Trophoblast cell (in vitro differentiated cells and primary cell): ENCODE data around the gene LAMP1.
"Not testable (repeated sequence)": the region's sequence is repeated elsewhere in the genome, so short reads cannot be mapped to it uniquely, and the experiment has no call there.

ENCODE experiments used
- DNase-seq, 2 donors: peaks; one replicate each; pipeline ENCODE4 v3.0.0-alpha.2; 2016
- H2AFZ ChIP-seq: 2 replicates; pipeline ENCODE4 v1.6.1; 2013; ENCODE audit warnings: low read length, moderate library complexity, mild to moderate bottlenecking; ENCODE audit not compliant: insufficient read depth, poor library complexity
- H2AK5ac ChIP-seq: 2 replicates; pipeline ENCODE4 v1.6.1; 2013; ENCODE audit warnings: mild to moderate bottlenecking, low read length
- H2BK120ac ChIP-seq: 2 replicates; pipeline ENCODE4 v1.6.1; 2013; ENCODE audit warnings: low read length, mild to moderate bottlenecking, moderate library complexity; ENCODE audit not compliant: insufficient read depth, poor library complexity
- H2BK12ac ChIP-seq: 2 replicates; pipeline ENCODE4 v1.6.1; 2013; ENCODE audit warnings: mild to moderate bottlenecking, low read length, moderate library complexity
- H2BK5ac ChIP-seq: 2 replicates; pipeline ENCODE4 v1.6.1; 2013; ENCODE audit warnings: low read length, low read depth, moderate library complexity, mild to moderate bottlenecking; ENCODE audit not compliant: poor library complexity
- H3K14ac ChIP-seq: 2 replicates; pipeline ENCODE4 v1.6.1; 2013; ENCODE audit warnings: mild to moderate bottlenecking, low read length
- H3K18ac ChIP-seq: 2 replicates; pipeline ENCODE4 v1.6.1; 2013; ENCODE audit warnings: mild to moderate bottlenecking, low read length
- H3K23ac ChIP-seq: 2 replicates; pipeline ENCODE4 v1.6.1; 2013; ENCODE audit warnings: low read length
- H3K27ac ChIP-seq: 2 replicates; pipeline ENCODE4 v1.5.1; 2013; ENCODE audit warnings: low read depth, mild to moderate bottlenecking, inconsistent platforms, low read length, moderate library complexity
- H3K27me3 ChIP-seq: 2 replicates; pipeline ENCODE4 v1.6.1; 2013; ENCODE audit warnings: inconsistent platforms, mild to moderate bottlenecking, low read length, moderate library complexity; ENCODE audit not compliant: insufficient read depth
- H3K36me3 ChIP-seq, 2 experiments: 1 replicate in 1 of 2; 2 replicates in 1 of 2; pipeline ENCODE4 v1.6.1; 2013; ENCODE audit warnings: low read length in 2 of 2, mild to moderate bottlenecking in 2 of 2, moderate library complexity in 1 of 2; ENCODE audit not compliant: insufficient read depth in 2 of 2, control insufficient read depth in 1 of 2
- H3K4ac ChIP-seq: 2 replicates; pipeline ENCODE4 v1.6.1; 2013; ENCODE audit warnings: low read depth, mild to moderate bottlenecking, low read length, moderate library complexity
- H3K4me1 ChIP-seq, 2 experiments: 1 replicate in 1 of 2; 2 replicates in 1 of 2; pipeline ENCODE4 v1.6.1; 2013; ENCODE audit warnings: low read length in 2 of 2, mild to moderate bottlenecking in 2 of 2, moderate library complexity in 1 of 2; ENCODE audit not compliant: insufficient read depth in 2 of 2, control insufficient read depth in 1 of 2
- H3K4me2 ChIP-seq: 2 replicates; pipeline ENCODE4 v1.6.1; 2013; ENCODE audit warnings: inconsistent platforms, mild to moderate bottlenecking, low read length, moderate library complexity
- H3K4me3 ChIP-seq: 2 replicates; pipeline ENCODE4 v1.5.1; 2013; ENCODE audit warnings: mild to moderate bottlenecking, low read depth, low read length, inconsistent platforms
- H3K79me1 ChIP-seq: one replicate; pipeline ENCODE4 v1.6.1; 2013; ENCODE audit warnings: low read length
- H3K79me2 ChIP-seq: 2 replicates; pipeline ENCODE4 v1.6.1; 2013; ENCODE audit warnings: low read length, mild to moderate bottlenecking; ENCODE audit not compliant: control insufficient read depth, insufficient read depth, poor library complexity
- H3K9ac ChIP-seq: 2 replicates; pipeline ENCODE4 v1.6.1; 2013; ENCODE audit warnings: mild to moderate bottlenecking, low read length
- H3K9me3 ChIP-seq: 2 replicates; pipeline ENCODE4 v1.6.1; 2013; ENCODE audit warnings: low read depth, mild to moderate bottlenecking, control low read depth, inconsistent platforms, low read length; ENCODE audit not compliant: insufficient read depth
- H4K12ac ChIP-seq: 2 replicates; pipeline ENCODE4 v1.6.1; 2013; ENCODE audit warnings: low read depth, mild to moderate bottlenecking, low read length, moderate library complexity
- H4K8ac ChIP-seq: 2 replicates; pipeline ENCODE4 v1.6.1; 2013; ENCODE audit warnings: low read depth, mild to moderate bottlenecking, low read length, moderate library complexity
- H4K91ac ChIP-seq: one replicate; pipeline ENCODE4 v1.6.1; 2013; ENCODE audit warnings: low read depth, mild to moderate bottlenecking, low read length, moderate library complexity
- WGBS: extraction: QIAGEN DNeasy Blood & Tissue Kit; methylation state at CpG from one replicate; pipeline ENCODE4 v1.1.7; 2013; ENCODE audit warnings: missing lambda C conversion rate; ENCODE audit not compliant: insufficient read length, insufficient coverage; ENCODE audit errors: extremely low coverage; 5-methylcytosine and 5-hydroxymethylcytosine counted together

The LAMP1 gene

DNA sequence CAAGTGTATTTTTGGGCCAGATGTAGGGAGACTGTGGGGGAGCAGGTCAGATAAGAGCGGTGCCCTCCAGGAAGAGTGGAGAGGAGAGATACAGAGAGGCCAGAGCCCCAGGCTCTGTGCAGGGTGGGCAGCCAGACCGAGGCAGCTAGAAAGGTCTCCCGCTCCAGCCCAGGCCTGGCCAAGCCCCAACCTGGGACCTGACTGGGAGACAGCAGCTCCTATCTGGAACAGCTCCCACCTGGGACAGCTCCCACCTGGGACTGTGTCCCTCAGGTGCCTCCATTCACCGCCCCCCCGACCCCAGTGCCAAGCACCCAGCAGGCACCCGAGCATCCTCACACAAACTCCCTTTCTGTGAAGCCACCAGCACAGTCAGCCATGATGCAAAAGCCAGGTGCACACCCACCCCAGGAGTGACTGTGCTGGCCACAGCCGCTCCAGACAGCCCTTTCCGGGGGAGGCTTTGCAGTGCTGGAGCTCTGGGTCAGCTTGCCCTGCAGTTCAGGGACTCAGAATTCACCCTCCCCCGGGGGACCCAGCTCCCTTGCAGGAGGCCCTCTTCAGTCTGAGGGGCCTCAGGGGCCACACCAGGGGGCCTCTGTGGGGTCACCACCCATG, 69.0 kb downstream of the LAMP1 start:
- Histone ChIP-seq H3K18ac (no peak overlapping the region), H3K4me2 (no peak overlapping the region), H2AFZ (no peak overlapping the region), H2BK5ac (no peak overlapping the region), H2AK5ac (no peak overlapping the region), H3K14ac (no peak overlapping the region), H3K27me3 (no peaks in the 10 kb centered on the region), H3K4me1 (peaks cover 3 to 11% of the 10 kb centered on the region in 2 experiments), H3K23ac (no peak overlapping the region), H3K36me3 (no peaks in the 10 kb centered on the region), H4K8ac (no peak overlapping the region), H2BK120ac (no peak overlapping the region), H4K12ac (no peak overlapping the region), H3K79me1 (peaks cover 5% of the 10 kb centered on the region), H3K9ac (no peak overlapping the region), H2BK12ac (no peak overlapping the region), H3K79me2 (peaks cover 4% of the 10 kb centered on the region), H3K9me3 (no peaks in the 10 kb centered on the region), H3K4me3 (no peak overlapping the region), H4K91ac (no peak overlapping the region), H3K4ac (no peak overlapping the region), H3K27ac (no peak overlapping the region)
- no CpG with 5 or more reads among the region's 9 CpGs for WGBS
- no peak for DNase-seq

DNA sequence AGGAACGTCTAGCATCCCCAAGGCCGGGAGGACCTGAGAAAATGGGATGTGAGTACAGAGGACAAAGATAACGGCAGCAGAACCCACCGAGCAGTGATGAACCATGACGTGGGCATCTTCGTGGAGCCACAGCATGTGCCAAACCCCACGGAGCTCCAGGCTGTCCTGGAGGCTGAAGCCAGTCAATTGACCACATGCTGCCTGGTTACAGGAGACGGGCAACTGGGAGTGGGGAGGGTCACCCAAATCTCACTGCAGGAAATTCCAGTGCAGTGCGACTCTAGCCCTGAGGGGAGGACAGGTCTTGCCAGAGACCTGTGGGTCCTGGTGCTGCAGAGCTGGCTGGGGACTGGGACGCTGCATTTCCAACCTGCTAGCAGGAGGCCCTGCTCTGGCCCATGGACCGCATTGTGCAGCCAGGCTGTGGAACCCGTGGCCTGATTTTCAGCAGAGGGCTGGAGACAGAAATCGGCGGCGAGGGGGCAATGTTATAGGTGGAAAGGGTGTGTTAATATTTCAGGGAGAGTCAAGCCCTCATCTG, 70.1 kb downstream of the LAMP1 start:
- H2AK5ac ChIP-seq = no peak overlapping the region
- H4K12ac ChIP-seq = no peak overlapping the region

DNA sequence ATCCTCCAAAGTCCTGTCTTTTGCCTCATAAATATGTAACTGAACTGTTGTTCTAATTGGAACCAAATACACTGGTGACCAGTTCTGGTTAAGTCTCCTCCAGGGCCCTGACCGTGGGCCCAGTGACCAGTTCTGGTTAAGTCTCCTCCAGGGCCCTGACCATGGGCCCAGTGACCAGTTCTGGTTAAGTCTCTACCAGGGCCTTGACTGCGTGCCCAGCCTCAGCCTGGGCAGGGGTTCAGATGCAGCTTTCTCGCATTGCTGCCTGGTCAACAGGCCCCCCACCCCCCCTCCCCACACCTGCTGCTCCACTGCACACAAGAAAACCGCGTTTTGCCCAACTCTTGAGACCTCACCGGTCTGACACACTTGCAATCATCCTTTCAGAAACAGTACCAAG, 70.7 kb downstream of the LAMP1 start:
- Histone ChIP-seq H3K4me1 (peaks cover 3 to 8% of the 10 kb centered on the region in 2 experiments), H2BK120ac (no peak overlapping the region), H3K27me3 (no peaks in the 10 kb centered on the region), H3K79me1 (peaks cover 5% of the 10 kb centered on the region), H3K4ac (no peak overlapping the region), H2BK12ac (no peak overlapping the region), H3K4me2 (no peak overlapping the region), H2AK5ac (no peak overlapping the region), H3K9me3 (no peaks in the 10 kb centered on the region), H4K8ac (no peak overlapping the region), H3K23ac (no peak overlapping the region), H3K27ac (no peak overlapping the region), H3K14ac (no peak overlapping the region), H3K9ac (no peak overlapping the region), H4K91ac (no peak overlapping the region), H3K36me3 (no peaks in the 10 kb centered on the region), H3K18ac (no peak overlapping the region), H3K79me2 (peaks cover 4% of the 10 kb centered on the region), H2AFZ (no peak overlapping the region), H3K4me3 (no peak overlapping the region), H2BK5ac (no peak overlapping the region), H4K12ac (peak overlapping the region; percentile 66)
- WGBS = no CpG with 5 or more reads among the region's 6 CpGs
- DNase-seq = no peak

More for the DNA sequence above, 70.1 kb downstream of the LAMP1 start:
- Histone ChIP-seq H2BK5ac (no peak overlapping the region), H3K27ac (no peak overlapping the region), H2BK120ac (no peak overlapping the region), H3K4me2 (no peak overlapping the region), H3K4ac (no peak overlapping the region), H3K14ac (no peak overlapping the region), H3K27me3 (no peaks in the 10 kb centered on the region), H3K4me1 (peaks cover 3 to 11% of the 10 kb centered on the region in 2 experiments), H3K36me3 (no peaks in the 10 kb centered on the region), H2BK12ac (no peak overlapping the region), H2AFZ (no peak overlapping the region), H4K8ac (no peak overlapping the region), H3K4me3 (no peak overlapping the region), H3K23ac (no peak overlapping the region), H3K9me3 (no peaks in the 10 kb centered on the region), H3K9ac (no peak overlapping the region), H3K18ac (no peak overlapping the region), H3K79me2 (peaks cover 4% of the 10 kb centered on the region), H3K79me1 (peaks cover 5% of the 10 kb centered on the region), H4K91ac (no peak overlapping the region)
- WGBS = no CpG with 5 or more reads among the region's 15 CpGs
- DNase-seq = no peak

DNA sequence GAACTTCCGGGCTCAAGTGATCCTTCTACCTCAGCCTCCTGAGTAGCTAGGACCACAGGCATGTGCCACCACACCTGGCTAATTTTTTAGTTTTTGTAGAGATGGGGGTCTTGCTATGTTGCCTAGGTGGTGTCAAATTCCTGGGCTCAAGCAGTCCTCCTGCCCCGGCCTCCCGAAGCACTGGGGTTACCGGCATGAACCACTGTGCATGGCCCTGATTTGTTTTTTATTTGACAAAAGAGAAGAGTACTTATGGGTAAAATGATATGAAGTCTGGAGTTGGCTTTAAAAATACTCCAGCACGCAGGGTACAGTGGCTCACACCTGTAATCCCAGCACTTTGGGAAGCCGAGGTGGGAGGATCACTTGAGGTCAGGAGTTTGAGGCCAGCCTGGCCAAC, 71.3 kb downstream of the LAMP1 start:
- not testable (repeated sequence) for H4K12ac ChIP-seq, DNase-seq, H3K4me2 ChIP-seq, H3K9me3 ChIP-seq, H3K9ac ChIP-seq, H2BK5ac ChIP-seq, H3K79me2 ChIP-seq, H2BK120ac ChIP-seq, H3K79me1 ChIP-seq, H2BK12ac ChIP-seq, H3K23ac ChIP-seq, H4K8ac ChIP-seq, H3K36me3 ChIP-seq, H4K91ac ChIP-seq, H3K4me1 ChIP-seq, H3K4ac ChIP-seq, H3K27ac ChIP-seq, H3K14ac ChIP-seq, H2AFZ ChIP-seq, H3K27me3 ChIP-seq, H3K4me3 ChIP-seq, H3K18ac ChIP-seq, H2AK5ac ChIP-seq
- WGBS = no CpG with 5 or more reads among the region's 6 CpGs
